ENCODE measurements around the gene HKDC1. TPM values are rescaled to one million over a fixed set of nuclear protein-coding genes. Genes with fewer than 3 reads are reported as not detected.

HKDC1 gene
- total RNA-seq, 4 donors from 2014 or later, result 26.8 to 39.6 (median 28.0) TPM; not detected in 1

GRCh38 chr10:69268761-69269416, 48.8 kb downstream of the HKDC1 start:
- no peaks in the 10 kb centered on the region for H3K36me3 ChIP-seq
- H3K4me3 ChIP-seq, result no peak overlapping the region
- no peak for TF ChIP-seq CTCF (IDR thresholded peaks at IDR 0.05)
- TF ChIP-seq EP300 (IDR thresholded peaks at IDR 0.05; ENCODE audit: low read depth), result no peak
- TF ChIP-seq POLR2A (IDR thresholded peaks at IDR 0.05), result no peak
- TF ChIP-seq POLR2AphosphoS5 (IDR thresholded peaks at IDR 0.05), result no peak
- in situ Hi-C loops (cut with MboI; ENCODE audit: low pct_ligation_motif_present in 1 of 4, low pct_unique_long_range_greater_than_20kb in 1 of 4, low sequenced_read_pairs in 3 of 4), result loop anchor here in 3 of 4 donors (25.0 kb wide), 2 partner anchors 243 to 368 kb away; partner anchors contain the start of gene FAM241B (in 1 of the 3)
- DNase-seq, result no peak
- H3K4me1 ChIP-seq, result no peaks in the 10 kb centered on the region
- no peaks in the 10 kb centered on the region for H3K27me3 ChIP-seq
- H3K27ac ChIP-seq, result no peak overlapping the region
- H3K9me3 ChIP-seq, result no peaks in the 10 kb centered on the region
- intact Hi-C loops (cut with DNase I; ENCODE audit: low total_unique reads), result no loop called here
- WGBS, 2 donors (ENCODE audit: low coverage in 1 of 2), result 84 to 89% methylated on average over 10 to 14 of the region's 14 CpGs

- intact Hi-C loops (cut with DNase I; ENCODE audit: low total_unique reads), result no loop called here
- Histone ChIP-seq H3K9me3 (no peaks in the 10 kb centered on the region), H3K27me3 (no peaks in the 10 kb centered on the region), H3K4me1 (no peaks in the 10 kb centered on the region), H3K36me3 (no peaks in the 10 kb centered on the region), H3K27ac (no peak overlapping the region), H3K4me3 (no peak overlapping the region)
- WGBS, 2 donors (ENCODE audit: low coverage in 1 of 2), result 33 to 77% methylated on average over 1 to 2 of the region's 2 CpGs
- in situ Hi-C loops (cut with MboI; ENCODE audit: low pct_ligation_motif_present in 1 of 4, low pct_unique_long_range_greater_than_20kb in 1 of 4, low sequenced_read_pairs in 3 of 4), result loop anchor here in 3 of 4 donors (25.0 kb wide), 2 partner anchors 243 to 368 kb away; partner anchors contain the start of gene FAM241B (in 1 of the 3)
- TF ChIP-seq POLR2AphosphoS5 (IDR thresholded peaks at IDR 0.05) (no peak), CTCF (IDR thresholded peaks at IDR 0.05) (no peak), POLR2A (IDR thresholded peaks at IDR 0.05) (no peak), EP300 (IDR thresholded peaks at IDR 0.05; ENCODE audit: low read depth) (no peak)
- DNase-seq, result no peak
These were observed 49.6 kb downstream of the HKDC1 start for GRCh38 chr10:69269761-69270160.

GRCh38 chr10:69270990-69271389, 50.9 kb downstream of the HKDC1 start:
- 70 to 92% methylated on average over 1 to 3 of the region's 3 CpGs for WGBS, 2 donors (ENCODE audit: low coverage in 1 of 2)
- H3K9me3 ChIP-seq, result no peaks in the 10 kb centered on the region
- TF ChIP-seq EP300 (IDR thresholded peaks at IDR 0.05; ENCODE audit: low read depth), result no peak
- no peak overlapping the region for H3K27ac ChIP-seq
- H3K27me3 ChIP-seq, result no peaks in the 10 kb centered on the region
- H3K4me3 ChIP-seq, result no peak overlapping the region
- in situ Hi-C loops (cut with MboI; ENCODE audit: low pct_ligation_motif_present in 1 of 4, low pct_unique_long_range_greater_than_20kb in 1 of 4, low sequenced_read_pairs in 3 of 4) (loop anchor here in 3 of 4 donors (25.0 kb wide), 2 partner anchors 241 to 366 kb away; partner anchors contain the start of gene FAM241B (in 1 of the 3)), intact Hi-C loops (cut with DNase I; ENCODE audit: low total_unique reads) (no loop called here)
- DNase-seq, result no peak
- H3K36me3 ChIP-seq, result no peaks in the 10 kb centered on the region
- no peaks in the 10 kb centered on the region for H3K4me1 ChIP-seq

- H3K36me3 ChIP-seq, result no peaks in the 10 kb centered on the region
- in situ Hi-C loops (cut with MboI; ENCODE audit: low pct_ligation_motif_present in 1 of 4, low pct_unique_long_range_greater_than_20kb in 1 of 4, low sequenced_read_pairs in 3 of 4), result loop anchor here in 3 of 4 donors (25.0 kb wide), 2 partner anchors 240 to 365 kb away; partner anchors contain the start of gene FAM241B (in 1 of the 3)
- no peaks in the 10 kb centered on the region for H3K9me3 ChIP-seq
- 78 to 88% methylated on average over 1 of the region's 1 CpG for WGBS, 2 donors (ENCODE audit: low coverage in 1 of 2)
- intact Hi-C loops (cut with DNase I; ENCODE audit: low total_unique reads), result no loop called here
- no peak for DNase-seq
- TF ChIP-seq POLR2A (IDR thresholded peaks at IDR 0.05), result no peak
- no peak for TF ChIP-seq EP300 (IDR thresholded peaks at IDR 0.05; ENCODE audit: low read depth)
- no peak for TF ChIP-seq CTCF (IDR thresholded peaks at IDR 0.05)
- TF ChIP-seq POLR2AphosphoS5 (IDR thresholded peaks at IDR 0.05), result no peak
- no peak overlapping the region for H3K4me3 ChIP-seq
- no peaks in the 10 kb centered on the region for H3K4me1 ChIP-seq
- H3K27ac ChIP-seq, result no peak overlapping the region
- no peaks in the 10 kb centered on the region for H3K27me3 ChIP-seq
These were observed 52.5 kb downstream of the HKDC1 start for GRCh38 chr10:69272624-69273023.
